HepG2 (cell line): ENCODE measurements around the gene DSC3. TPM values are rescaled to one million over a fixed set of nuclear protein-coding genes. Genes with fewer than 3 reads are reported as not detected.

Experiments used
- ATAC-seq: fragments of 200-7000 bp; cut with Tn5 transposase; 3 replicates; pipeline ENCODE4 v1.9.1; 2020; ENCODE audit warnings: mild to moderate bottlenecking, moderate library complexity
- BruUV-seq: library from RNA; stranded (reverse); fragments of 400-500 nt; replicated peaks from 2 replicates; lab custom pipeline; 2021; lab: Mats Ljungman, UMichigan
- CTCF ChIA-PET: fragments of 300-600 bp; formaldehyde crosslinking; extraction: SDS; loops from one replicate; lab custom pipeline; 2021; ENCODE audit warnings: low total read pairs, inconsistent platforms, low intra/inter-chr PET ratio; lab: Yijun Ruan, JAX
- POLR2A ChIA-PET: fragments of 350-600 bp; sonication (Branson Sonifier 250); formaldehyde crosslinking; loops from one replicate; lab custom pipeline; 2020; ENCODE audit warnings: antibody characterized with exemption, inconsistent platforms; lab: Yijun Ruan, JAX
- DNase-seq: peaks from one replicate; pipeline ENCODE4 v3.0.0-alpha.2; 2015; ENCODE audit warnings: low spot score
- FAIRE-seq: peaks from 3 replicates; lab custom pipeline; 2011; peaks lifted over from hg19 to GRCh38; lab: Jason Lieb, UNC
- H2AFZ ChIP-seq: one replicate; pipeline ENCODE4 v1.6.1; 2011; ENCODE audit warnings: low read length, inconsistent platforms
- H3K27ac ChIP-seq: fragments of 300-600 bp; 3 replicates; pipeline ENCODE4 v1.8.0; 2011; ENCODE audit warnings: mixed run types, mild to moderate bottlenecking, mixed read lengths, low read length, inconsistent platforms; ENCODE audit not compliant: insufficient read depth; ENCODE audit errors: extremely low read length
- H3K27me3 ChIP-seq, 2 experiments: fragments of 200-600 bp in 1 of 2; 2 replicates in 1 of 2; 3 replicates in 1 of 2; pipeline versions ENCODE4 v1.6.0 to v1.8.0; 2011; ENCODE audit warnings: low read length in 2 of 2, mild to moderate bottlenecking in 2 of 2, moderate library complexity in 2 of 2, inconsistent platforms in 1 of 2; ENCODE audit not compliant: insufficient read depth in 2 of 2, control insufficient read depth in 1 of 2
- H3K36me3 ChIP-seq, 2 experiments: fragments of 200-600 bp in 1 of 2; replicated peaks in 1 of 2; 2 replicates in 1 of 2; 3 replicates in 1 of 2; pipeline versions ENCODE4 v1.5.1 to v1.8.0; 2011; ENCODE audit warnings: low read length in 2 of 2, inconsistent platforms in 1 of 2; ENCODE audit not compliant: insufficient read depth in 2 of 2, control insufficient read depth in 1 of 2
- H3K4me1 ChIP-seq: 2 replicates; pipeline ENCODE4 v1.5.1; 2012; ENCODE audit warnings: low read length, inconsistent platforms; ENCODE audit not compliant: insufficient read depth
- H3K4me2 ChIP-seq: 2 replicates; pipeline ENCODE4 v1.6.0; 2011; ENCODE audit warnings: low read depth, low read length, inconsistent platforms
- H3K4me3 ChIP-seq, 3 experiments: fragments of 200-600 bp in 1 of 3; sonication (generic), shearing (Covaris generic) in 1 of 3; replicated peaks in 1 of 3; 2 replicates each; pipeline ENCODE4 v1.5.1; 2011 to 2016; ENCODE audit warnings: low read length in 3 of 3, inconsistent platforms in 2 of 3, low read depth in 2 of 3, mild to moderate bottlenecking in 2 of 3, control low read depth in 1 of 3, mixed read lengths in 1 of 3; ENCODE audit not compliant: insufficient read depth in 1 of 3
- H3K79me2 ChIP-seq: one replicate; pipeline ENCODE4 v1.6.1; 2011; ENCODE audit warnings: low read length, inconsistent platforms; ENCODE audit not compliant: insufficient read depth
- H3K9ac ChIP-seq: 2 replicates; pipeline ENCODE4 v1.6.0; 2011; ENCODE audit warnings: mild to moderate bottlenecking, low read depth, low read length, inconsistent platforms; ENCODE audit not compliant: insufficient read depth
- H3K9me3 ChIP-seq: 2 replicates; pipeline ENCODE4 v1.5.1; 2012; ENCODE audit warnings: mild to moderate bottlenecking, low read length
- H4K20me1 ChIP-seq: 2 replicates; pipeline ENCODE4 v1.6.0; 2011; ENCODE audit warnings: inconsistent platforms, mild to moderate bottlenecking, low read length, moderate library complexity; ENCODE audit not compliant: insufficient read depth
- HNRNPK ChIP-seq: fragments of 200-400 bp; formaldehyde crosslinking; IDR thresholded peaks from 2 replicates; pipeline ENCODE4 v1.6.1; 2018; ENCODE audit warnings: low read length, low read depth, moderate library complexity, mild to moderate bottlenecking; ENCODE audit not compliant: poor library complexity, severe bottlenecking
- JDP2 ChIP-seq: sonication (generic); formaldehyde crosslinking; IDR thresholded peaks from 2 replicates; pipeline ENCODE4 v1.8.1; 2022; ENCODE audit warnings: missing genetic modification reagents, borderline replicate concordance
- NFKB2 ChIP-seq: sonication (generic); formaldehyde crosslinking; IDR thresholded peaks from 2 replicates; pipeline ENCODE4 v1.4.0; 2020; ENCODE audit warnings: missing genetic modification reagents, borderline replicate concordance
- WGBS: methylation state at CpG from one replicate; pipeline ENCODE4 v1.1.6; 2017; ENCODE audit warnings: low lambda C conversion rate; 5-methylcytosine and 5-hydroxymethylcytosine counted together
- in situ Hi-C: cut with HindIII; loops from 2 replicates; pipeline ENCODE4 v1.10.0; 2017; ENCODE audit warnings: low pct_unique_long_range_greater_than_20kb; ENCODE audit not compliant: extremely low pct_ligation_motif_present
- intact Hi-C: fragments of 100-400 bp; cut with micrococcal nuclease; formaldehyde crosslinking; loops from one replicate; pipeline ENCODE4 v1.10.0; 2022; ENCODE audit not compliant: unreplicated experiment
- polyA plus RNA-seq, 8 experiments: library from polyadenylated mRNA; depleted of rRNA in 3 of 8; stranded (reverse) in 7 of 8; unstranded in 1 of 8; fragments of >200 nt; fragmentation: Illumina TruSeq in 4 of 8; extraction: Trizol in 4 of 8; gene quantifications; 2 replicates each; pipeline versions ENCODE4 v1.2.1 to v1.2.3, GENCODE V29; 2011 to 2016; ENCODE audit warnings: low read depth in 4 of 8, missing spikeins in 1 of 8, mixed read lengths in 1 of 8; ENCODE audit not compliant: insufficient read depth in 1 of 8
- total RNA-seq, 5 experiments: library from RNA; depleted of rRNA; stranded (reverse); fragments of >200 nt; fragmentation: Illumina TruSeq; extraction: Trizol; gene quantifications; 2 replicates each; pipeline ENCODE4 v1.2.3, GENCODE V29; 2016; ENCODE audit warnings: low read depth in 1 of 5
- TF ChIP-seq, protein P1 (sequence below): sonication (generic); formaldehyde crosslinking; IDR thresholded peaks from 2 replicates; pipeline ENCODE4 v1.8.0; 2022; ENCODE audit warnings: mild to moderate bottlenecking, missing genetic modification reagents; ENCODE audit not compliant: insufficient replicate concordance
- TF ChIP-seq, protein P2 (sequence below): sonication (generic); formaldehyde crosslinking; IDR thresholded peaks from 2 replicates; pipeline ENCODE4 v1.4.0; 2020; ENCODE audit warnings: mild to moderate bottlenecking, low read depth, missing genetic modification reagents

DSC3 gene
- total and polyA plus RNA-seq, 2 of the 13 experiments (the other 11 are each of a cell fraction or from before 2014, with no cell fraction given) = 0.05 to 0.38 TPM

DNA sequence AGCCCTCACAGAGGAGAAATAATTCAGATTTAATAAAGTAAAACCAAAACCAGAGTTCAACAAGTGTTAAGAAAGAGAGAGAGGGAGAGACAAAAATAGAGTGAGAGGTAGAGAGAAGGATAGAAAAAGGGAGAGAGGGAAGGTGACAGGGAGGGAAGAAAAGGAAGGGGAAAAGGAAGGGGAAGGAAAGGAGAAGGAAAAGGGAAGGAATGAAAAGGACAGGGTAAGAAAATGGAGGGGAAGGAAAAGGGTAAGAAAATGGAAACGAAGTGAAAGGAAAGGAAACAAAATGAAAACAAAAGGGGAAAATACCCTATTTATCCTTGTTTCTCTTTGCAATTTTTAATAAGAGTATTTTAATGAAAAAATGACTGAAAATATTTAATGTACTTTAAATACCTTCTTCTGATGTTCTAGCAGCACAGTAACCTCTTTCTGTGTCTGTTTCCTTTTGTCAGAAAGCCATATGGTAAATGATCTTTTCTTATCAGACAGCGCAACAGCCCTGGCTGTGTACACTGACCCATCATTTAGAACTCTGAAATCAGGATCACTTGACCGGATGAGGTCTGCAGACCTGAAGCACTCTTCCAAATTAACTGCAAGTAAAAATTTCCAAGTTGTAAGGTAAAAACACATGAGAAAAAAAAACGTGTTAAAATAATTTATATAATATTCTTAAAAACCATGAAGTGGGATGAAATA, 11.8 kb downstream of the DSC3 start:
- FAIRE-seq = no peak
- H3K27me3 ChIP-seq = no peaks in the 10 kb centered on the region
- H3K9ac ChIP-seq = no peak overlapping the region
- DNase-seq = no peak
- ATAC-seq = no peak
- no peaks in the 10 kb centered on the region for H3K4me1 ChIP-seq
- no peaks in the 10 kb centered on the region for H3K79me2 ChIP-seq
- no peak overlapping the region for H3K4me2 ChIP-seq
- H4K20me1 ChIP-seq = no peaks in the 10 kb centered on the region
- H2AFZ ChIP-seq = no peak overlapping the region
- no peak overlapping the region for H3K4me3 ChIP-seq
- no peaks in the 10 kb centered on the region for H3K9me3 ChIP-seq
- 46% methylated on average over 4 of the region's 4 CpGs for WGBS
- no TSS peak for BruUV-seq
- intact Hi-C loops = no loop called here
- no peaks in the 10 kb centered on the region for H3K36me3 ChIP-seq
- H3K27ac ChIP-seq = no peak overlapping the region
- ChIA-PET CTCF (no interaction called here), POLR2A (no interaction called here)
- in situ Hi-C loops = no loop called here
- TF ChIP-seq HNRNPK = peak; percentile 80
- no peak for TF ChIP-seq NFKB2 (CRISPR knock-in tag)
- TF ChIP-seq, protein P1, sequence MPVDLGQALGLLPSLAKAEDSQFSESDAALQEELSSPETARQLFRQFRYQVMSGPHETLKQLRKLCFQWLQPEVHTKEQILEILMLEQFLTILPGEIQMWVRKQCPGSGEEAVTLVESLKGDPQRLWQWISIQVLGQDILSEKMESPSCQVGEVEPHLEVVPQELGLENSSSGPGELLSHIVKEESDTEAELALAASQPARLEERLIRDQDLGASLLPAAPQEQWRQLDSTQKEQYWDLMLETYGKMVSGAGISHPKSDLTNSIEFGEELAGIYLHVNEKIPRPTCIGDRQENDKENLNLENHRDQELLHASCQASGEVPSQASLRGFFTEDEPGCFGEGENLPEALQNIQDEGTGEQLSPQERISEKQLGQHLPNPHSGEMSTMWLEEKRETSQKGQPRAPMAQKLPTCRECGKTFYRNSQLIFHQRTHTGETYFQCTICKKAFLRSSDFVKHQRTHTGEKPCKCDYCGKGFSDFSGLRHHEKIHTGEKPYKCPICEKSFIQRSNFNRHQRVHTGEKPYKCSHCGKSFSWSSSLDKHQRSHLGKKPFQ (CRISPR knock-in tag) = no peak
- TF ChIP-seq, protein P2, sequence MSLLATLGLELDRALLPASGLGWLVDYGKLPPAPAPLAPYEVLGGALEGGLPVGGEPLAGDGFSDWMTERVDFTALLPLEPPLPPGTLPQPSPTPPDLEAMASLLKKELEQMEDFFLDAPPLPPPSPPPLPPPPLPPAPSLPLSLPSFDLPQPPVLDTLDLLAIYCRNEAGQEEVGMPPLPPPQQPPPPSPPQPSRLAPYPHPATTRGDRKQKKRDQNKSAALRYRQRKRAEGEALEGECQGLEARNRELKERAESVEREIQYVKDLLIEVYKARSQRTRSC (CRISPR knock-in tag) = no peak
- TF ChIP-seq JDP2 (CRISPR knock-in tag) = no peak
